CD14-positive monocyte (primary cell): Measurements from ENCODE around the gene CLEC2D. TPM values are rescaled to one million over a fixed set of nuclear protein-coding genes. Genes with fewer than 3 reads are reported as not detected.
"Not testable (repeated sequence)": the region's sequence is repeated elsewhere in the genome, so short reads cannot be mapped to it uniquely, and the experiment has no call there.

Experiments used
- DNase-seq, 3 donors: peaks; one replicate each; pipeline ENCODE4 v3.0.0-alpha.2; 2011 to 2022
- H2AFZ ChIP-seq: 2 replicates; pipeline ENCODE4 v1.6.0; 2012; ENCODE audit warnings: mild to moderate bottlenecking, low read depth, low read length, inconsistent platforms; ENCODE audit not compliant: insufficient read depth, poor library complexity, severe bottlenecking
- H3K27ac ChIP-seq, 2 donors: 1 replicate in 1 of 2; 2 replicates in 1 of 2; pipeline ENCODE4 v1.5.1; 2012 to 2013; ENCODE audit warnings: low read length in 2 of 2, control low read depth in 1 of 2, inconsistent platforms in 1 of 2, low read depth in 1 of 2, mild to moderate bottlenecking in 1 of 2
- H3K27me3 ChIP-seq, 2 donors: one replicate each; pipeline versions ENCODE4 v1.6.0 to v1.6.1; 2011 to 2013; ENCODE audit warnings: low read length in 2 of 2; ENCODE audit not compliant: control insufficient read depth in 2 of 2, insufficient read depth in 2 of 2
- H3K36me3 ChIP-seq, 2 donors: replicated peaks in 1 of 2; 1 replicate in 1 of 2; 2 replicates in 1 of 2; pipeline versions ENCODE4 v1.5.1 to v1.6.1; 2012 to 2013; ENCODE audit warnings: low read length in 2 of 2, control low read depth in 1 of 2, inconsistent platforms in 1 of 2, mild to moderate bottlenecking in 1 of 2; ENCODE audit not compliant: insufficient read depth in 2 of 2, control insufficient read depth in 1 of 2
- H3K4me1 ChIP-seq, 2 donors: 1 replicate in 1 of 2; 2 replicates in 1 of 2; pipeline versions ENCODE4 v1.5.1 to v1.6.1; 2012 to 2013; ENCODE audit warnings: low read length in 2 of 2, control low read depth in 1 of 2, inconsistent platforms in 1 of 2, mild to moderate bottlenecking in 1 of 2, moderate library complexity in 1 of 2; ENCODE audit not compliant: insufficient read depth in 2 of 2, control insufficient read depth in 1 of 2
- H3K4me2 ChIP-seq: replicated peaks from 2 replicates; pipeline ENCODE3; 2012; ENCODE audit warnings: low read length, moderate library complexity, mild to moderate bottlenecking; ENCODE audit not compliant: poor library complexity, severe bottlenecking; ENCODE audit errors: extremely low read depth
- H3K4me3 ChIP-seq, 3 experiments: fragments of 200-600 bp in 1 of 3; sonication (generic) in 1 of 3; replicated peaks in 1 of 3; 1 replicate in 2 of 3; 2 replicates in 1 of 3; pipeline ENCODE4 v1.5.1; 2011 to 2013; ENCODE audit warnings: low read length in 3 of 3, mild to moderate bottlenecking in 3 of 3, control low read depth in 2 of 3, low read depth in 2 of 3, inconsistent platforms in 1 of 3, moderate library complexity in 1 of 3
- H3K79me2 ChIP-seq: 2 replicates; pipeline ENCODE4 v1.6.0; 2012; ENCODE audit warnings: mild to moderate bottlenecking, control low read depth, inconsistent platforms, low read length, moderate library complexity; ENCODE audit not compliant: insufficient read depth
- H3K9ac ChIP-seq: 2 replicates; pipeline ENCODE4 v1.6.0; 2017; ENCODE audit warnings: low read length, mild to moderate bottlenecking; ENCODE audit not compliant: insufficient read depth, poor library complexity, severe bottlenecking
- H3K9me3 ChIP-seq, 2 donors: replicated peaks in 1 of 2; 1 replicate in 1 of 2; 2 replicates in 1 of 2; pipeline versions ENCODE4 v1.5.1 to v1.6.1; 2012 to 2013; ENCODE audit warnings: low read length in 2 of 2, control low read depth in 1 of 2; ENCODE audit not compliant: control insufficient read depth in 1 of 2, insufficient read depth in 1 of 2
- H4K20me1 ChIP-seq: 2 replicates; pipeline ENCODE4 v1.6.0; 2012; ENCODE audit warnings: mild to moderate bottlenecking, low read length, control low read depth, moderate library complexity; ENCODE audit not compliant: insufficient read depth
- H3K27ac Mint-ChIP-seq, 7 donors: one replicate each; pipeline ENCODE4 v1.8.0; 2020; ENCODE audit warnings: mild to moderate bottlenecking in 7 of 7, mixed read lengths in 7 of 7, moderate library complexity in 6 of 7, inconsistent platforms in 2 of 7
- H3K27me3 Mint-ChIP-seq, 3 donors: one replicate each; pipeline ENCODE4 v1.8.0; 2021 to 2022; ENCODE audit warnings: low read depth in 3 of 3, mild to moderate bottlenecking in 3 of 3, mixed read lengths in 3 of 3, moderate library complexity in 3 of 3, inconsistent platforms in 1 of 3
- H3K36me3 Mint-ChIP-seq, 2 donors: one replicate each; pipeline ENCODE4 v1.8.0; 2020; ENCODE audit warnings: mixed read lengths in 2 of 2, inconsistent platforms in 1 of 2, mild to moderate bottlenecking in 1 of 2
- H3K4me1 Mint-ChIP-seq: one replicate; pipeline ENCODE4 v1.8.0; 2020; ENCODE audit warnings: mild to moderate bottlenecking, mixed read lengths
- H3K4me3 Mint-ChIP-seq, 2 donors: one replicate each; pipeline ENCODE4 v1.8.0; 2020; ENCODE audit warnings: mild to moderate bottlenecking in 2 of 2, mixed read lengths in 2 of 2, moderate library complexity in 1 of 2
- H3K9me3 Mint-ChIP-seq, 7 donors: one replicate each; pipeline ENCODE4 v1.8.0; 2020 to 2022; ENCODE audit warnings: mixed read lengths in 7 of 7, mild to moderate bottlenecking in 6 of 7, moderate library complexity in 6 of 7, inconsistent platforms in 2 of 7
- WGBS: methylation state at CpG from one replicate; pipeline ENCODE4 v1.1.5; 2013; ENCODE audit warnings: missing lambda C conversion rate; ENCODE audit not compliant: insufficient coverage; 5-methylcytosine and 5-hydroxymethylcytosine counted together
- intact Hi-C, 2 donors: fragments of 100-400 bp; cut with micrococcal nuclease; formaldehyde crosslinking; loops; one replicate each; pipeline versions ENCODE4 v1.15.0 to v1.15.1; 2023
- polyA plus RNA-seq, 3 donors: library from polyadenylated mRNA; depleted of rRNA in 1 of 3; unstranded in 2 of 3; stranded (reverse) in 1 of 3; fragments of 300-500 nt in 2 of 3; fragments of >200 nt in 1 of 3; fragmentation: Illumina TruSeq in 2 of 3; gene quantifications; 1 replicate in 2 of 3; 2 replicates in 1 of 3; pipeline ENCODE4 v1.2.3, GENCODE V29; 2012 to 2021
- TF ChIP-seq, protein P1 (sequence below): fragments of 200-600 bp; IDR thresholded peaks from one replicate; pipeline ENCODE4 v1.8.0; 2022; ENCODE audit warnings: antibody characterized with exemption, mild to moderate bottlenecking

The CLEC2D gene
- polyA plus RNA-seq, 3 donors: 2.5 to 26.9 (median 3.9) TPM

DNA sequence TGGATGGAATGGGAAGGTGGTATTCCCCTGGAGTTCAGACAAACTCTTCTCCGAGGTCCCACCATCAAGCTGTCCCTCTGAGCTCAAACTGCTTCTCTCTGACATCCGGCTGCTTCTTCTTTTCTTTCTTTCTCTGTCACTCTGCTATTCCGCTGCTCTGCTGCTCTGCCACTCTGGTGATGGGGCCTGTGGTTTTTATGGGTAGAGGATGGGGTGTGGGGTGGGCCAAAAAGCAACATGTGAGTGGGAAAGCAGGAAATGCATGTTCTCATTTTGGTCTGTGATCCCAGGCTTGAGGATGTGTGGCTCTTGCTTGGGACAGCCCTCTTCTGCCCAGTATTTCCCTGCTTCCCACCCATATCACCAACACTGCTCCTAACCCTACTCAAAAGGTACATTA, 32.7 kb downstream of the CLEC2D start:
- H3K4me3 ChIP-seq: no peak overlapping the region
- H3K4me3 Mint-ChIP-seq: no peak overlapping the region
- peaks cover 38 to 50% of the 10 kb centered on the region in 2 donors for H3K4me1 ChIP-seq
- peak overlapping the region; percentile 23 for H2AFZ ChIP-seq
- no peaks in the 10 kb centered on the region for H3K27me3 ChIP-seq
- no peaks in the 10 kb centered on the region for H3K79me2 ChIP-seq
- H3K9me3 Mint-ChIP-seq: peaks cover 0 to 5% (median 0%) of the 10 kb centered on the region in 7 donors
- peaks cover 0 to 2% (median 0%) of the 10 kb centered on the region in 3 donors for H3K27me3 Mint-ChIP-seq
- no peak overlapping the region for H3K9ac ChIP-seq
- no peaks in the 10 kb centered on the region for H3K9me3 ChIP-seq
- no peak overlapping the region for H3K4me2 ChIP-seq
- no peaks in the 10 kb centered on the region for H3K36me3 ChIP-seq
- H3K36me3 Mint-ChIP-seq: no peaks in the 10 kb centered on the region
- intact Hi-C loops: loop anchor here in 1 of 2 donors (10.0 kb wide), 1 partner anchor 67 kb away; no protein-coding TSS in a partner anchor
- no peaks in the 10 kb centered on the region for H4K20me1 ChIP-seq
- no peak overlapping the region for H3K27ac ChIP-seq
- WGBS: no CpG with 5 or more reads among the region's 3 CpGs
- no peak for DNase-seq
- peak overlapping the region in 2 of 7 donors; percentile 44 to 57 for H3K27ac Mint-ChIP-seq
- TF ChIP-seq, protein P1, sequence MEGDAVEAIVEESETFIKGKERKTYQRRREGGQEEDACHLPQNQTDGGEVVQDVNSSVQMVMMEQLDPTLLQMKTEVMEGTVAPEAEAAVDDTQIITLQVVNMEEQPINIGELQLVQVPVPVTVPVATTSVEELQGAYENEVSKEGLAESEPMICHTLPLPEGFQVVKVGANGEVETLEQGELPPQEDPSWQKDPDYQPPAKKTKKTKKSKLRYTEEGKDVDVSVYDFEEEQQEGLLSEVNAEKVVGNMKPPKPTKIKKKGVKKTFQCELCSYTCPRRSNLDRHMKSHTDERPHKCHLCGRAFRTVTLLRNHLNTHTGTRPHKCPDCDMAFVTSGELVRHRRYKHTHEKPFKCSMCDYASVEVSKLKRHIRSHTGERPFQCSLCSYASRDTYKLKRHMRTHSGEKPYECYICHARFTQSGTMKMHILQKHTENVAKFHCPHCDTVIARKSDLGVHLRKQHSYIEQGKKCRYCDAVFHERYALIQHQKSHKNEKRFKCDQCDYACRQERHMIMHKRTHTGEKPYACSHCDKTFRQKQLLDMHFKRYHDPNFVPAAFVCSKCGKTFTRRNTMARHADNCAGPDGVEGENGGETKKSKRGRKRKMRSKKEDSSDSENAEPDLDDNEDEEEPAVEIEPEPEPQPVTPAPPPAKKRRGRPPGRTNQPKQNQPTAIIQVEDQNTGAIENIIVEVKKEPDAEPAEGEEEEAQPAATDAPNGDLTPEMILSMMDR: no peak
- H3K4me1 Mint-ChIP-seq: peaks cover 58% of the 10 kb centered on the region

DNA sequence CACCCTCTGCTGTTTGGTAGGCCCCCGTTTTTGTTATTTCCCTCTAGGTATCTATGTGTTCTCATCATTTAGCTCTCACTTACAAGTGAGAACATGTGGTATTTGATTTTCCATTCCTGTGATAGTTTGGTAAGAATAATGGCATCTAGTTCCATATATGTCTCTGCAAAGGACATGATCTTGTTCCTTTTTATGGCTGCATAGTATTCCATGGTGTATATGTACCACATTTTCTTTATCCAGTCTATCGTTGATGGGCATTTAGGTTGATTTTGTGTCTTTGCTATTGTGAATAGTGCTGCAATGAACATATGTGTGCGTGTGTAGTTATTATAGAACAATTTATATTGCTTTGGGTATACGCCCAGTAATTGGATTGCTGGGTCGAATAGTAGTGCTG, 35.0 kb downstream of the CLEC2D start:
- H3K79me2 ChIP-seq, H3K27me3 Mint-ChIP-seq, H3K27ac ChIP-seq, DNase-seq, H3K4me2 ChIP-seq, H3K27me3 ChIP-seq, H2AFZ ChIP-seq, H3K9me3 Mint-ChIP-seq, H3K36me3 ChIP-seq, H3K4me3 Mint-ChIP-seq, H3K9me3 ChIP-seq, H4K20me1 ChIP-seq, H3K36me3 Mint-ChIP-seq, H3K9ac ChIP-seq, H3K27ac Mint-ChIP-seq, H3K4me3 ChIP-seq: not testable (repeated sequence)
- WGBS: no CpG with 5 or more reads among the region's 5 CpGs
- H3K4me1 Mint-ChIP-seq: peaks cover 52% of the 10 kb centered on the region
- intact Hi-C loops: loop anchor here in 1 of 2 donors (10.0 kb wide), 1 partner anchor 70 kb away; no protein-coding TSS in a partner anchor
- H3K4me1 ChIP-seq: peaks cover 33 to 44% of the 10 kb centered on the region in 2 donors
